IPS DF 4.7 (cell line): ENCODE results near the gene UBAP2L.
"Not testable (repeated sequence)": the region's sequence is repeated elsewhere in the genome, so short reads cannot be mapped to it uniquely, and the experiment has no call there.

ENCODE experiments used
- DNase-seq: peaks from one replicate; pipeline ENCODE4 v3.0.0-alpha.2; 2013; ENCODE audit warnings: low spot score; ENCODE audit errors: extremely low read depth

UBAP2L gene

GRCh38 chr1:154198756-154199562, 21.8 kb upstream of the UBAP2L start:
- DNase-seq = no peak

- no peak for DNase-seq
Observed at GRCh38 chr1:154199563-154199879, 21.2 kb upstream of the UBAP2L start.

GRCh38 chr1:154205778-154206177, 15.0 kb upstream of the UBAP2L start:
- not testable (repeated sequence) for DNase-seq

GRCh38 chr1:154206196-154206595, 14.6 kb upstream of the UBAP2L start, which contains the start of gene CFAP141:
TSS of gene CFAP141 (minus strand) at chr1:154206333. CDS start at chr1:154206307, 26 bp downstream.
- DNase-seq = no peak

- no peak for DNase-seq
Observed at GRCh38 chr1:154207262-154207661, 13.5 kb upstream of the UBAP2L start.

GRCh38 chr1:154208677-154209388, 11.9 kb upstream of the UBAP2L start:
- DNase-seq = no peak

- no peak for DNase-seq
Observed at GRCh38 chr1:154212083-154212482, 8.7 kb upstream of the UBAP2L start.

- no peak for DNase-seq
Observed at GRCh38 chr1:154213274-154213673, 7.5 kb upstream of the UBAP2L start.

- no peak for DNase-seq
Observed at GRCh38 chr1:154218545-154218944, 2.2 kb upstream of the UBAP2L start.

GRCh38 chr1:154219541-154219940, 1.2 kb upstream of the UBAP2L start:
- no peak for DNase-seq

- DNase-seq = no peak
Observed at GRCh38 chr1:154220970-154221277, 169 bp downstream of the UBAP2L start.

GRCh38 chr1:154221278-154222001, 685 bp downstream of the UBAP2L start:
- DNase-seq = no peak

- no peak for DNase-seq
Observed at GRCh38 chr1:154222518-154222917, 1.8 kb downstream of the UBAP2L start.

- no peak for DNase-seq
Observed at GRCh38 chr1:154222918-154223317, 2.2 kb downstream of the UBAP2L start.

- DNase-seq = no peak
Observed at GRCh38 chr1:154223621-154224020, 2.9 kb downstream of the UBAP2L start.

- no peak for DNase-seq
Observed at GRCh38 chr1:154225370-154225769, 4.6 kb downstream of the UBAP2L start.

GRCh38 chr1:154231112-154231511, 10.4 kb downstream of the UBAP2L start:
- DNase-seq = not testable (repeated sequence)

- not testable (repeated sequence) for DNase-seq
Observed at GRCh38 chr1:154233127-154233526, 12.4 kb downstream of the UBAP2L start.

- DNase-seq = no peak
Observed at GRCh38 chr1:154236855-154237254, 16.1 kb downstream of the UBAP2L start.

GRCh38 chr1:154237435-154237834, 16.7 kb downstream of the UBAP2L start:
- DNase-seq = no peak

- no peak for DNase-seq
Observed at GRCh38 chr1:154237880-154238506, 17.2 kb downstream of the UBAP2L start.

- no peak for DNase-seq
Observed at GRCh38 chr1:154239491-154239890, 18.7 kb downstream of the UBAP2L start.
